Esophagus squamous epithelium (tissue), 5 donors: Measurements from ENCODE around the gene MCEE. TPM values are rescaled to one million over a fixed set of nuclear protein-coding genes. Genes with fewer than 3 reads are reported as not detected.

Experiments
- DNase-seq: peaks from one replicate; lab custom pipeline; 2025; lab: John Stamatoyannopoulos, UW
- H3K27ac ChIP-seq, 4 donors: fragments of 200-600 bp; sonication (generic); one replicate each; pipeline ENCODE4 v1.5.1; 2016 to 2019; ENCODE audit warnings: mild to moderate bottlenecking in 1 of 4
- H3K27me3 ChIP-seq, 4 donors: fragments of 200-600 bp; sonication (generic); 1 replicate in 3 of 4; 2 replicates in 1 of 4; pipeline versions ENCODE4 v1.5.1 to v1.6.0; 2017 to 2021; ENCODE audit warnings: antibody characterized with exemption in 1 of 4
- H3K36me3 ChIP-seq, 3 donors: fragments of 200-600 bp; sonication (generic); one replicate each; pipeline ENCODE4 v1.5.1; 2016 to 2019
- H3K4me1 ChIP-seq, 3 donors: fragments of 200-600 bp; sonication (generic); one replicate each; pipeline ENCODE4 v1.5.1; 2017 to 2019
- H3K4me3 ChIP-seq, 4 donors: fragments of 200-600 bp; sonication (generic); 1 replicate in 3 of 4; 2 replicates in 1 of 4; pipeline ENCODE4 v1.5.1; 2016 to 2019; ENCODE audit warnings: mild to moderate bottlenecking in 2 of 4, moderate library complexity in 1 of 4
- H3K9me3 ChIP-seq, 3 donors: fragments of 200-600 bp; sonication (generic); one replicate each; pipeline ENCODE4 v1.5.1; 2016 to 2019
- CTCF ChIP-seq, 6 experiments: fragments of 450-650 bp in 4 of 6; fragments of 200-600 bp in 2 of 6; sonication (generic) in 2 of 6; IDR thresholded peaks; one replicate each; pipeline ENCODE4 v1.5.1; 2016 to 2019; ENCODE audit warnings: antibody characterized with exemption in 6 of 6, mild to moderate bottlenecking in 4 of 6, moderate library complexity in 4 of 6
- POLR2A ChIP-seq, 4 donors: fragments of 450-650 bp; IDR thresholded peaks; one replicate each; pipeline ENCODE4 v1.6.1; 2017; ENCODE audit warnings: antibody characterized with exemption in 4 of 4, mild to moderate bottlenecking in 4 of 4, moderate library complexity in 3 of 4
- WGBS, 2 donors: methylation state at CpG; one replicate each; pipeline ENCODE4 v1.1.5; 2018; 5-methylcytosine and 5-hydroxymethylcytosine counted together
- intact Hi-C: fragments of 100-400 bp; cut with DNase I; formaldehyde crosslinking; loops from one replicate; pipeline ENCODE4 v1.15.0; 2022
- small RNA-seq, 4 donors: library from RNA; depleted of rRNA; stranded (forward); fragments of <200 nt; gene quantifications; one replicate each; pipeline ENCODE3, GENCODE V24; 2016
- total RNA-seq, 4 donors: library from RNA; depleted of rRNA; stranded (reverse); fragments of >200 nt; gene quantifications; one replicate each; pipeline ENCODE4 v1.1.0, GENCODE V29; 2016
- donor health status: DM: yes; HTN: yes; CAD: no.

Gene MCEE
- total RNA-seq, 4 donors from 2014 or later: 18.9 to 26.5 (median 21.6) TPM

- TF ChIP-seq POLR2A (IDR thresholded peaks at IDR 0.05) (no peak), CTCF (IDR thresholded peaks at IDR 0.05) (no peak)
- intact Hi-C loops: no loop called here
- Histone ChIP-seq H3K4me3 (no peak overlapping the region), H3K36me3 (no peaks in the 10 kb centered on the region), H3K4me1 (peaks cover 6 to 43% (median 15%) of the 10 kb centered on the region in 3 donors), H3K9me3 (no peaks in the 10 kb centered on the region), H3K27me3 (no peaks in the 10 kb centered on the region), H3K27ac (no peak overlapping the region)
- 65 to 77% methylated on average over 2 of the region's 2 CpGs for WGBS, 2 donors
- DNase-seq: no peak
These were observed 69.8 kb downstream of the MCEE start for GRCh38 chr2:71060211-71060610.

Small RNAs within 50 kb of the gene (small RNA-seq; reads per million reads assigned to genes)
- gene AC007881.1: 0 reads per million in 4 donors

Other genes starting within 250 kb of the MCEE start
- 1 to 10 TPM in 1 of 4 donors, under 1 TPM in 3; 0.27 to 1.2 (median 0.56) TPM for gene VAX2, start 229.7 kb downstream of the MCEE start, total RNA-seq
- 1 to 10 TPM in 1 of 4 donors, under 1 TPM in 1, not detected in 2; 0.97 to 1.2 TPM for gene ATP6V1B1, start 194.3 kb downstream of the MCEE start, total RNA-seq
- gene ANKRD53, start 151.6 kb downstream of the MCEE start, total RNA-seq: under 1 TPM in 2 of 4 donors, not detected in 2; 0.18 to 0.76 TPM
- gene TEX261, start 135.4 kb downstream of the MCEE start, total RNA-seq: 10 to 100 TPM; 22.6 to 33.3 (median 27.1) TPM
- 100 to 1,000 TPM in 3 of 4 donors, 10 to 100 TPM in 1; 87.5 to 278 (median 166) TPM for gene NAGK, start 61.6 kb downstream of the MCEE start, total RNA-seq
- gene MPHOSPH10, start 405 bp upstream of the MCEE start, total RNA-seq: 10 to 100 TPM; 18.9 to 33.0 (median 29.8) TPM
- 10 to 100 TPM in 2 of 4 donors, 1 to 10 TPM in 2; 6.5 to 13.9 (median 9.9) TPM for gene PAIP2B, start 96.9 kb upstream of the MCEE start, total RNA-seq
- 100 to 1,000 TPM in 1 of 4 donors, 10 to 100 TPM in 3; 67.3 to 133 (median 79.2) TPM for gene ZNF638, start 201.6 kb upstream of the MCEE start, total RNA-seq